ENCODE results near the gene TP53I11.

DNA sequence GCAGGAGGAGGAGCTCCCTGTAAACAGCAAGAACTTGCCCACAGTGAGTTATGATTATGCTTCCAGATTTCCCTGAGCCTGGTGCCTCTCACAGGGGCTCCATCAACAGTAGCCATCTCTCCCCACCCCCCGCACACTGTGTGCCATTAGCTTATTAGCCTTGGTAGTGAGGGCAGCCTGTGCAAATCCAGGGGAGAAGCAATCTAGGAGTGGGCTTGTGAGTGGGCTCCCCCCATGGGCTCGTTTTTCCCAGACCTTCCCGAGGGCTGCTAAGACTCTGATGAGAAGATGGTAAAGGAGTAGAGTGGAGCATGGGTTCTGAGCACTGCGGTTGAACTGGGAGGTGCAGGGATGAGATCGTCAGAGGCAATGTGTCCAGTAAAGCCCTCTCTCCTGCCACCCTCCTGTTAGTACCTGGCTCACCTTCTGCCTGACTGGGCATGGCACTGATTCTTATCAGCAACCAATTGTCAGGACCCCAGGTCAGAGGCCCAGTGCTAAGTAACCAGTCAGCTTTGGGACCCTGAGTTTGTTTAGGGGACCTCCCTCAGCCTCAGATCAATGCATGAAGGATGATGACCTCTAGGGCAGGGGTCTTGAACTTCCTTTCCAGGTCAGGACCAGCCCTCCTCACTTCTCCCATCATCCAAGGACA lies 38.4 kb upstream of the TP53I11 start:
- TF ChIP-seq, protein P1, sequence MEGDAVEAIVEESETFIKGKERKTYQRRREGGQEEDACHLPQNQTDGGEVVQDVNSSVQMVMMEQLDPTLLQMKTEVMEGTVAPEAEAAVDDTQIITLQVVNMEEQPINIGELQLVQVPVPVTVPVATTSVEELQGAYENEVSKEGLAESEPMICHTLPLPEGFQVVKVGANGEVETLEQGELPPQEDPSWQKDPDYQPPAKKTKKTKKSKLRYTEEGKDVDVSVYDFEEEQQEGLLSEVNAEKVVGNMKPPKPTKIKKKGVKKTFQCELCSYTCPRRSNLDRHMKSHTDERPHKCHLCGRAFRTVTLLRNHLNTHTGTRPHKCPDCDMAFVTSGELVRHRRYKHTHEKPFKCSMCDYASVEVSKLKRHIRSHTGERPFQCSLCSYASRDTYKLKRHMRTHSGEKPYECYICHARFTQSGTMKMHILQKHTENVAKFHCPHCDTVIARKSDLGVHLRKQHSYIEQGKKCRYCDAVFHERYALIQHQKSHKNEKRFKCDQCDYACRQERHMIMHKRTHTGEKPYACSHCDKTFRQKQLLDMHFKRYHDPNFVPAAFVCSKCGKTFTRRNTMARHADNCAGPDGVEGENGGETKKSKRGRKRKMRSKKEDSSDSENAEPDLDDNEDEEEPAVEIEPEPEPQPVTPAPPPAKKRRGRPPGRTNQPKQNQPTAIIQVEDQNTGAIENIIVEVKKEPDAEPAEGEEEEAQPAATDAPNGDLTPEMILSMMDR (IDR thresholded peaks at IDR 0.05; ENCODE audit: low read length): no peak
- no peak for TF ChIP-seq EZH2 (IDR thresholded peaks at IDR 0.05; ENCODE audit: borderline replicate concordance, low read length)

All from OCI-LY1 (cell line).